ENCODE results near the gene TRPV3. TPM values are rescaled to one million over a fixed set of nuclear protein-coding genes. Genes with fewer than 3 reads are reported as not detected.

The TRPV3 gene
- total and polyA plus RNA-seq, 2 of the 8 experiments (the other 6 are each of a cell fraction or from before 2014, with no cell fraction given): 0.56 to 1.0 TPM

- no peak for TF ChIP-seq NRF1 (IDR thresholded peaks at IDR 0.05; ENCODE audit: low read depth, low read length)
These were observed 29.7 kb downstream of the TRPV3 start (continued) for GRCh38 chr17:3527896-3528295.

Measured in H1 (cell line).